ENCODE results near the gene TANC1. TPM values are rescaled to one million over a fixed set of nuclear protein-coding genes. Genes with fewer than 3 reads are reported as not detected.

Gene TANC1
- total RNA-seq, 1 experiment from 2014 or later: 18.6 TPM

GRCh38 chr2:159054985-159055384 lies 86.5 kb downstream of the TANC1 start:
- DNase-seq (ENCODE audit: low spot score): no peak

GRCh38 chr2:159060518-159060917 lies 92.1 kb downstream of the TANC1 start:
- no peak for DNase-seq (ENCODE audit: low spot score)

- no peak for DNase-seq (ENCODE audit: low spot score)
Observed at GRCh38 chr2:159063677-159064076, 95.2 kb downstream of the TANC1 start.

GRCh38 chr2:159064446-159065301 lies 96.2 kb downstream of the TANC1 start:
- DNase-seq (ENCODE audit: low spot score): peak; percentile 61

GRCh38 chr2:159065313-159065712 lies 96.9 kb downstream of the TANC1 start:
- DNase-seq (ENCODE audit: low spot score): no peak

- DNase-seq (ENCODE audit: low spot score): no peak
Observed at GRCh38 chr2:159065891-159066290, 97.5 kb downstream of the TANC1 start.

- DNase-seq (ENCODE audit: low spot score): no peak
Observed at GRCh38 chr2:159066541-159067156, 98.2 kb downstream of the TANC1 start.

- no peak for DNase-seq (ENCODE audit: low spot score)
Observed at GRCh38 chr2:159067971-159068370, 99.5 kb downstream of the TANC1 start.

GRCh38 chr2:159069229-159069628 lies 100.8 kb downstream of the TANC1 start:
- DNase-seq (ENCODE audit: low spot score): no peak

- DNase-seq (ENCODE audit: low spot score): no peak
Observed at GRCh38 chr2:159070235-159070634, 101.8 kb downstream of the TANC1 start.

- DNase-seq (ENCODE audit: low spot score): no peak
Observed at GRCh38 chr2:159071190-159071915, 102.9 kb downstream of the TANC1 start.

- no peak for DNase-seq (ENCODE audit: low spot score)
Observed at GRCh38 chr2:159072795-159073194, 104.4 kb downstream of the TANC1 start.

GRCh38 chr2:159073256-159073655 lies 104.8 kb downstream of the TANC1 start:
- DNase-seq (ENCODE audit: low spot score): peak; percentile 38

- no peak for DNase-seq (ENCODE audit: low spot score)
Observed at GRCh38 chr2:159074605-159075004, 106.2 kb downstream of the TANC1 start.

GRCh38 chr2:159075727-159076126 lies 107.3 kb downstream of the TANC1 start:
- DNase-seq (ENCODE audit: low spot score): no peak

GRCh38 chr2:159076241-159076640 lies 107.8 kb downstream of the TANC1 start:
- no peak for DNase-seq (ENCODE audit: low spot score)

- DNase-seq (ENCODE audit: low spot score): no peak
Observed at GRCh38 chr2:159077869-159078268, 109.4 kb downstream of the TANC1 start.

GRCh38 chr2:159078443-159078842 lies 110.0 kb downstream of the TANC1 start:
- no peak for DNase-seq (ENCODE audit: low spot score)

GRCh38 chr2:159080641-159081040 lies 112.2 kb downstream of the TANC1 start:
- no peak for DNase-seq (ENCODE audit: low spot score)

- no peak for DNase-seq (ENCODE audit: low spot score)
Observed at GRCh38 chr2:159082119-159082518, 113.7 kb downstream of the TANC1 start.

- no peak for DNase-seq (ENCODE audit: low spot score)
Observed at GRCh38 chr2:159084384-159085370, 116.2 kb downstream of the TANC1 start.

All from HT-29 (cell line).